SK-N-SH (cell line): Measurements from ENCODE around the gene E2F3. TPM values are rescaled to one million over a fixed set of nuclear protein-coding genes. Genes with fewer than 3 reads are reported as not detected.

Experiments used
- CTCF ChIA-PET: fragments of 300-600, 350-600 bp; formaldehyde crosslinking; extraction: SDS; loops from one replicate; lab custom pipeline; 2021; lab: Yijun Ruan, JAX
- POLR2A ChIA-PET: fragments of 350-600 bp; sonication (Branson Sonifier 250); formaldehyde crosslinking; extraction: SDS; loops from one replicate; lab custom pipeline; 2020; ENCODE audit warnings: antibody characterized with exemption, inconsistent platforms; lab: Yijun Ruan, JAX
- DNase-seq: peaks from one replicate; pipeline ENCODE4 v3.0.0; 2012
- H2AFZ ChIP-seq: fragments of 200-600 bp; sonication (generic); 2 replicates; pipeline ENCODE4 v1.8.1; 2016; ENCODE audit warnings: antibody characterized with exemption, mild to moderate bottlenecking, low read depth
- H3F3A ChIP-seq: fragments of 200-600 bp; sonication (generic); replicated peaks from 2 replicates; pipeline ENCODE3; 2016; ENCODE audit warnings: antibody characterized with exemption, mild to moderate bottlenecking; ENCODE audit not compliant: insufficient read depth
- H3K27ac ChIP-seq, 2 experiments: fragments of 200-500 bp in 1 of 2; fragments of 200-600 bp in 1 of 2; sonication (Bioruptor generic) in 1 of 2; sonication (generic), shearing (Covaris generic) in 1 of 2; 2 replicates each; pipeline versions ENCODE4 v1.5.1 to v1.6.1; 2014 to 2016; ENCODE audit warnings: low read depth in 2 of 2, inconsistent platforms in 1 of 2, low read length in 1 of 2, mild to moderate bottlenecking in 1 of 2, mixed read lengths in 1 of 2
- H3K27me3 ChIP-seq: fragments of 200-600 bp; sonication (generic), shearing (Covaris generic); 2 replicates; pipeline ENCODE4 v1.6.1; 2016; ENCODE audit warnings: mixed run types; ENCODE audit not compliant: insufficient read depth
- H3K36me3 ChIP-seq, 2 experiments: fragments of 200-500 bp in 1 of 2; fragments of 200-600 bp in 1 of 2; sonication (Bioruptor generic) in 1 of 2; sonication (generic) in 1 of 2; replicated peaks in 1 of 2; 2 replicates each; pipeline versions ENCODE3 to v1.5.1; 2014 to 2016; ENCODE audit warnings: low read length in 1 of 2, mild to moderate bottlenecking in 1 of 2; ENCODE audit not compliant: insufficient read depth in 2 of 2, control insufficient read depth in 1 of 2
- H3K4me1 ChIP-seq, 2 experiments: fragments of 200-500 bp in 1 of 2; fragments of 200-600 bp in 1 of 2; sonication (Bioruptor generic) in 1 of 2; sonication (generic), shearing (Covaris generic) in 1 of 2; 2 replicates each; pipeline versions ENCODE4 v1.5.1 to v1.6.1; 2014 to 2016; ENCODE audit warnings: low read depth in 1 of 2, low read length in 1 of 2, mixed run types in 1 of 2; ENCODE audit not compliant: insufficient read depth in 2 of 2, control insufficient read depth in 1 of 2
- H3K4me2 ChIP-seq: fragments of 200-600 bp; sonication (generic), shearing (Covaris generic); 2 replicates; pipeline ENCODE4 v1.6.1; 2017; ENCODE audit warnings: mixed run types
- H3K4me3 ChIP-seq, 2 experiments: fragments of 200-500 bp in 1 of 2; fragments of 200-600 bp in 1 of 2; sonication (Bioruptor generic) in 1 of 2; sonication (generic), shearing (Covaris generic) in 1 of 2; 2 replicates each; pipeline versions ENCODE4 v1.5.1 to v1.8.1; 2014 to 2016; ENCODE audit warnings: low read depth in 2 of 2, inconsistent platforms in 1 of 2, low read length in 1 of 2, mild to moderate bottlenecking in 1 of 2, mixed read lengths in 1 of 2, moderate library complexity in 1 of 2
- H3K79me2 ChIP-seq: fragments of 200-600 bp; sonication (generic); 2 replicates; pipeline ENCODE4 v1.8.1; 2017; ENCODE audit warnings: mild to moderate bottlenecking; ENCODE audit not compliant: insufficient read depth
- H3K9ac ChIP-seq: fragments of 200-600 bp; sonication (generic); 2 replicates; pipeline ENCODE4 v1.6.1; 2017; ENCODE audit warnings: mixed run types
- H3K9me2 ChIP-seq: fragments of 200-600 bp; sonication (generic); 2 replicates; pipeline ENCODE4 v1.6.1; 2017; ENCODE audit warnings: mixed run types
- H3K9me3 ChIP-seq: fragments of 200-600 bp; sonication (generic); 2 replicates; pipeline ENCODE4 v1.6.1; 2017; ENCODE audit warnings: mixed run types, mild to moderate bottlenecking, moderate library complexity
- H4K20me1 ChIP-seq: fragments of 200-600 bp; sonication (generic); 2 replicates; pipeline ENCODE4 v1.6.1; 2017; ENCODE audit warnings: mild to moderate bottlenecking, mixed run types; ENCODE audit not compliant: insufficient read depth
- CHD2 ChIP-seq: fragments of 150-350 bp; IDR thresholded peaks from 2 replicates; pipeline ENCODE4 v1.6.1; 2018; ENCODE audit warnings: low read length; ENCODE audit not compliant: partially characterized antibody
- FOXJ3 ChIP-seq: sonication (generic); formaldehyde crosslinking; IDR thresholded peaks from 2 replicates; pipeline ENCODE4 v1.5.1; 2020; ENCODE audit warnings: mild to moderate bottlenecking, missing genetic modification reagents
- GABPA ChIP-seq: IDR thresholded peaks from 2 replicates; pipeline ENCODE4 v1.4.0; 2012; ENCODE audit warnings: low read depth, mild to moderate bottlenecking
- JUND ChIP-seq: IDR thresholded peaks from 2 replicates; pipeline ENCODE4 v1.4.0; 2012
- MEF2A ChIP-seq: IDR thresholded peaks from 2 replicates; pipeline ENCODE4 v1.4.0; 2012; ENCODE audit warnings: low read depth, borderline replicate concordance
- REST ChIP-seq: IDR thresholded peaks from 2 replicates; pipeline ENCODE4 v1.6.1; 2012; ENCODE audit warnings: mild to moderate bottlenecking, low read depth, low read length, moderate library complexity
- TCF12 ChIP-seq: IDR thresholded peaks from 2 replicates; pipeline ENCODE4 v1.4.0; 2012
- ZBTB33 ChIP-seq: IDR thresholded peaks from 2 replicates; pipeline ENCODE4 v1.4.0; 2012; ENCODE audit warnings: low read depth, borderline replicate concordance
- WGBS: methylation state at CpG from one replicate; pipeline ENCODE4 v1.1.6; 2017; ENCODE audit warnings: low lambda C conversion rate; 5-methylcytosine and 5-hydroxymethylcytosine counted together
- polyA plus RNA-seq, 3 experiments: library from polyadenylated mRNA; depleted of rRNA; stranded (reverse); fragments of >200 nt; gene quantifications; 2 replicates each; pipeline ENCODE4 v1.2.3, GENCODE V29; 2012

Gene E2F3
- polyA plus RNA-seq, 1 of the 3 experiments (the other 2 are of a cell fraction), result 12.7 TPM

- POLR2A ChIA-PET, result no interaction called here
- Histone ChIP-seq H3K9ac (no peak overlapping the region), H2AFZ (no peak overlapping the region)
- TF ChIP-seq JUND (no peak), REST (no peak), MEF2A (no peak), TCF12 (no peak), GABPA (no peak)
- TF ChIP-seq, all 33 proteins: peak for 0
- no peaks in the 10 kb centered on the region for H4K20me1 ChIP-seq
- H3K4me2 ChIP-seq, result no peak overlapping the region
- no peak for DNase-seq
- H3K9me2 ChIP-seq, result no peaks in the 10 kb centered on the region
- H3K79me2 ChIP-seq, result no peaks in the 10 kb centered on the region
- no peak overlapping the region for H3K27ac ChIP-seq
- 100% methylated on average over 1 of the region's 2 CpGs for WGBS
- no peaks in the 10 kb centered on the region for H3K9me3 ChIP-seq
- H3K4me1 ChIP-seq, result no peaks in the 10 kb centered on the region
- no peak overlapping the region for H3K4me3 ChIP-seq
- H3F3A ChIP-seq, result no peaks in the 10 kb centered on the region
- H3K36me3 ChIP-seq, result no peaks in the 10 kb centered on the region
- CTCF ChIA-PET, result no interaction called here
- H3K27me3 ChIP-seq, result no peaks in the 10 kb centered on the region; the same call in 1 of the 2 replicates
Measured at GRCh38 chr6:20364327-20364726, 37.4 kb upstream of the E2F3 start.

GRCh38 chr6:20365456-20365855, 36.2 kb upstream of the E2F3 start:
- Histone ChIP-seq H3K79me2 (no peaks in the 10 kb centered on the region), H3K9me3 (no peaks in the 10 kb centered on the region), H4K20me1 (no peaks in the 10 kb centered on the region), H3K4me1 (no peaks in the 10 kb centered on the region), H3F3A (no peaks in the 10 kb centered on the region), H3K9ac (no peak overlapping the region), H3K36me3 (no peaks in the 10 kb centered on the region), H3K4me2 (no peak overlapping the region), H3K27me3 (no peaks in the 10 kb centered on the region; the same call in 1 of the 2 replicates), H3K27ac (no peak overlapping the region), H3K4me3 (no peak overlapping the region), H2AFZ (no peak overlapping the region), H3K9me2 (no peaks in the 10 kb centered on the region)
- ChIA-PET POLR2A (no interaction called here), CTCF (no interaction called here)
- no peak for DNase-seq
- no peak for TF ChIP-seq FOXJ3
- WGBS, result 32% methylated on average over 3 of the region's 3 CpGs

GRCh38 chr6:20366082-20366830, 35.4 kb upstream of the E2F3 start:
- Histone ChIP-seq H3K27me3 (no peaks in the 10 kb centered on the region; the same call in 1 of the 2 replicates), H3K79me2 (no peaks in the 10 kb centered on the region), H3K9me3 (no peaks in the 10 kb centered on the region), H3K9me2 (no peaks in the 10 kb centered on the region), H3F3A (no peaks in the 10 kb centered on the region), H4K20me1 (no peaks in the 10 kb centered on the region), H2AFZ (no peak overlapping the region), H3K4me3 (no peak overlapping the region), H3K9ac (no peak overlapping the region), H3K36me3 (no peaks in the 10 kb centered on the region), H3K27ac (no peak overlapping the region), H3K4me1 (no peaks in the 10 kb centered on the region), H3K4me2 (no peak overlapping the region)
- WGBS, result 30% methylated on average over 7 of the region's 7 CpGs
- no peak for DNase-seq
- no peak for TF ChIP-seq CHD2
- TF ChIP-seq ZBTB33, result no peak
- CTCF ChIA-PET, result interaction anchor here (0.6 kb wide), 1 partner anchor 162 kb away, joined by 3 read pairs; no protein-coding TSS in a partner anchor
- POLR2A ChIA-PET, result no interaction called here
